ENCODE measurements around the gene GASK1B. TPM values are rescaled to one million over a fixed set of nuclear protein-coding genes. Genes with fewer than 3 reads are reported as not detected.

GASK1B gene
- total RNA-seq, 4 donors from 2014 or later: 1.0 to 23.7 (median 10.6) TPM

- no peaks in the 10 kb centered on the region for H3K9me3 ChIP-seq
- intact Hi-C loops (cut with DNase I): no loop called here
- 25 to 48% methylated on average over 3 of the region's 3 CpGs for WGBS, 2 donors
- DNase-seq: no peak
- TF ChIP-seq CTCF (IDR thresholded peaks at IDR 0.05) (no peak), POLR2A (IDR thresholded peaks at IDR 0.05) (no peak)
- peak overlapping the region in 3 of 4 donors; percentile 45 to 65 (median 47) for H3K4me3 ChIP-seq
- peak overlapping the region in 2 of 4 donors; percentile 89 to 90 for H3K27ac ChIP-seq
- H3K4me1 ChIP-seq: peaks cover 0 to 23% (median 6%) of the 10 kb centered on the region in 3 donors
- no peaks in the 10 kb centered on the region for H3K27me3 ChIP-seq
- H3K36me3 ChIP-seq: no peaks in the 10 kb centered on the region
Measured at GRCh38 chr4:158211222-158211621, 38.4 kb upstream of the GASK1B start.

GRCh38 chr4:158209825-158210807 lies 37.3 kb upstream of the GASK1B start, which contains the start of gene TMEM144:
TMEM144 (plus strand) TSS chr4:158210486; CDS start chr4:158212668, 2,182 bp downstream.
- H3K9me3 ChIP-seq: no peaks in the 10 kb centered on the region
- DNase-seq: peak; percentile 5
- H3K4me3 ChIP-seq: peak within 1 kb of the TSS; percentile 36 to 65 (median 46)
- intact Hi-C loops (cut with DNase I): no loop called here
- H3K4me1 ChIP-seq: peaks cover 0 to 23% (median 6%) of the 10 kb centered on the region in 3 donors
- H3K27ac ChIP-seq: peak within 1 kb of the TSS; percentile 87 to 95 (median 90)
- WGBS, 2 donors: 15 to 30% methylated on average over 10 to 24 of the region's 34 CpGs
- peak in 2 of 4 donors; percentile 36 to 60 for TF ChIP-seq POLR2A (IDR thresholded peaks at IDR 0.05)
- TF ChIP-seq CTCF (IDR thresholded peaks at IDR 0.05): peak in 1 of 6 experiments; percentile 3
- no peaks in the 10 kb centered on the region for H3K27me3 ChIP-seq
- H3K36me3 ChIP-seq: no peaks in the 10 kb centered on the region

GRCh38 chr4:158208963-158209640 lies 36.3 kb upstream of the GASK1B start:
- Histone ChIP-seq H3K27me3 (no peaks in the 10 kb centered on the region), H3K9me3 (no peaks in the 10 kb centered on the region), H3K36me3 (no peaks in the 10 kb centered on the region), H3K4me1 (peaks cover 0 to 23% (median 6%) of the 10 kb centered on the region in 3 donors), H3K4me3 (no peak overlapping the region), H3K27ac (peak overlapping the region; percentile 87 to 95 (median 90))
- no peak for DNase-seq
- TF ChIP-seq POLR2A (IDR thresholded peaks at IDR 0.05) (no peak), CTCF (IDR thresholded peaks at IDR 0.05) (no peak)
- WGBS, 2 donors: 58 to 86% methylated on average over 5 of the region's 5 CpGs
- intact Hi-C loops (cut with DNase I): no loop called here

DNA sequence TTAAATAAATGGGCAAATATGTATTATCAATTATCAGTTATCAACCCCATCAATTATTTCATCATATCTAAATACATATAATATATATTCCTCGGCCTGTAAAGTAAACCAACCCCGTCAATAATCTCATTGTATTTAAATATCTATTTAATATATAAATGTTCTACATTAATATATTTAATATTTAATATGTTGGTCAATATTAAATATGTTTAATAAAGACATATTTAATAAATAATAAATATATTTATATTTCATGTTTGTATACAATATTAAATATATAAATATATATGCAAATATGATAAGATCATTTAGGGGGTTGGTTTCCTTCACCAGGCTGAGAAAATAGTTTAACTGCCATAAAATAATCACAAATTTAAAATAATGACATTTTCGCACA lies 31.1 kb upstream of the GASK1B start:
- TF ChIP-seq POLR2A (IDR thresholded peaks at IDR 0.05): no peak
- TF ChIP-seq CTCF (IDR thresholded peaks at IDR 0.05): no peak
- no peaks in the 10 kb centered on the region for H3K4me1 ChIP-seq
- 88 to 94% methylated on average over 3 of the region's 3 CpGs for WGBS, 2 donors
- H3K27ac ChIP-seq: no peak overlapping the region
- no peaks in the 10 kb centered on the region for H3K36me3 ChIP-seq
- no peak for DNase-seq
- H3K9me3 ChIP-seq: no peaks in the 10 kb centered on the region
- H3K4me3 ChIP-seq: no peak overlapping the region
- H3K27me3 ChIP-seq: no peaks in the 10 kb centered on the region
- intact Hi-C loops (cut with DNase I): no loop called here
